Left kidney (tissue), 2 donors: ENCODE measurements around the gene LETM1. TPM values are rescaled to one million over a fixed set of nuclear protein-coding genes. Genes with fewer than 3 reads are reported as not detected.
"Not testable (repeated sequence)": the region's sequence is repeated elsewhere in the genome, so short reads cannot be mapped to it uniquely, and the experiment has no call there.

Experiments
- DNase-seq: peaks from one replicate; pipeline ENCODE4 v3.0.0-alpha.2; 2013
- polyA plus RNA-seq: library from polyadenylated mRNA; unstranded; fragments of 120-200 nt; gene quantifications from one replicate; pipeline ENCODE4 v1.2.1, GENCODE V29; 2013; ENCODE audit not compliant: insufficient read length

LETM1 gene
- polyA plus RNA-seq, 1 donor, result 28.8 TPM

DNA sequence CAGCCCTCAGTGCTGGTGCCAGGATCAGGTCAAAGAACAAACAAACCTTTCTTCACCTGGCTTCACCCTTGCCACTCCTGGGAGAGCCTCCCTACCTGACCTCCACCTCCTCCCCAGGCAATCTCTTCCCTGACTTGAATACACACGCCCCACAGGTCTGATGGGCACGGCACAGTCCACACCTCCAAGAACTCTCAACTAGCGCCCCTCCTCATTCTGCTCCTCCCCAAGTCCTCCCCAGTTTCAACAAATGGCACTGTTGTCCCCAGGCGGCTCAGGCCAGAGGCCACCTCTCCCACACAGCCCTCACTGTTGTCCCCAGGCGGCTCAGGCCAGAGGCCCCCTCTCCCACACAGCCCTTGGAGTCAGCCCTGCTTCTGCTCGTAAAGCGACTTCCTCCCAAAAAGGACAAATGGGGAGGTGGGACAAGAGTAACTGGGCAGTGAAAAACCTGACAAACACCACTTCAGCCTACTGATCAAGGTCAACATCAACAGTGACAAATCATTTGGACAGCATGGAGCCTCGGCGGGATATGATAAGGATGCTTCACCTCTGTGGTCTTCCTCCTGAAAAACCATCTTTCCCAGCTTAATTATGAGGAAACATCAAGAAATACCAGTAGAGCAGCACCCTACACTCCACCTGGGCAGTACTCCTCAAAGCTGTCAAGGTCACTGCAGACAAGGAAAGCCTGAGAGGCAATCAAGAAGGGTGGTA lies 2.9 kb downstream of the LETM1 start:
- DNase-seq, result no peak

DNA sequence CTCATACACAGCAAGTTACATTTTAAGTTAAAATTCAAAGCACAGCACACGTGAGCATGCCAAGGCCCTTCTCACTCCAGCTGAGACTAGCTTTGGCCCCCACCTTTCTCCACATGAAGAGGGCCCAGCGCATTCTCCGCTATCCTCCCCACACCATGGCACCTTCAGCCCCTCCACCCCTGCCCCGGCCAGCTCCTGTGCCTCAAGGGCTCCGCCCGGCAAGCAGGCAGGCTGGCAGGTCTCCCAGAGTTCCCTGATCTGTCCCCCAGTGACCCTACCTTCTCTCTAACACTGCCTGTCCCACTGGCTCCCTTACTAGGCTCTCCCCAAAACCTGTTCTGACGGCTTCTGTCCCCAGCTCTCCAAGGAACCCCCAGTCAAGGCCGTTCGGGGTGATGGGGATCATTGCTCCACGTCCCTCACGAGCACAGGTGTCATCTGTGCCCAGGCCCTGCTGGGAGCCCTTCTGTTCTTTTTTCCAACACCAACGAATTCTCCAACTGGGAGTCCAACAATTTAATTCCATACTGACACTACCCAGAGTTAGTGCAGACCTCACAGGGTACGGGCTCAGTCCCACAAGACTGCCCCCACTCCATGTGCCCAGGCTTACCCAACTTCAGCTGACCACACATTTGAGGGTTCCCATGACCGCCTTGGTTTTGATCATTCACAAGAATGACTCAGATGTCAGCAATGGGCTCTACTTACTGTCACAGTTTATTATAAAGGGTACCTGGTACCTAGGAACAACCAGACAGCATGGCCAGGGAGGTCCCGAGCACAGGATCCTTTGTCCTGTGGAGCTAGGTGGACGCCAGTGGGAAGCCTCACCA lies 4.2 kb downstream of the LETM1 start:
- no peak for DNase-seq

DNA sequence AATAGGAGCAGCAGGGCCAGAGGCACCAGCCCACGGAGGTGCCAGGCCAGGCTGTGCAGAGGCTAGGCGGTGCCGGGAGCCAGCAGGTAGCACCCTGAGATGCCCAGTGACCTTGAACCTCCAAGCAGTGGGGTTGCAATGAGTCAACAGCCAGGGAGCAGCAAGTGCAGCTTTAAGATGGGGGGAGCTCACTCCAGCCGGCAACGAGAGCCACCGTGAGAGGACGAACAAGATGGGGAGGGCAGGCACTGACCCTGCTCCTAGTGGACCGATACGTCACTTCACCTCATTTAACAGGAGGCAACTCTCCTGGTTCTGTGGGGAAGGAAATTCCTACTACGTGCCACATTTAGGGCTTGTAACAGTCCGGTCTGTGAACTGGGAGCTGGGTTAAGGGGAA lies 4.8 kb downstream of the LETM1 start:
- DNase-seq, result no peak

DNA sequence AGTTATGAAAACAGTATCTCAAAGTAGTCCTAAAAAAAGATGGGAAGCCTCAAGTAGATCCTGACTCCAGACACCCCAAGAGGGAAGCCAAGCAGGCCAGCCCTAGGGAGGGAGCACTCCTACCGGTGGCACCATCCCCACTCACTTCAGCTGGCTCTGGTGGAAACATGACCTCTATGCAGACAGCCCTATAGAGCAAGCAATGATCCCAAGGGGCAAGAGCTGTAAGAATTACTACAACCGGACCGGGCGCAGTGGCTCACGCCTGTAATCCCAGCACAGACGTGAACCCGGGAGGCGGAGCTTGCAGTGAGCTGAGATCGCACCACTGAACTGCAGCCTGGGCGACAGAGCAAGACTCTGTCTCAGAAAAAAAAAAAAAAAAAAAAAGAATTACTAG lies 5.7 kb downstream of the LETM1 start:
- DNase-seq, result no peak

DNA sequence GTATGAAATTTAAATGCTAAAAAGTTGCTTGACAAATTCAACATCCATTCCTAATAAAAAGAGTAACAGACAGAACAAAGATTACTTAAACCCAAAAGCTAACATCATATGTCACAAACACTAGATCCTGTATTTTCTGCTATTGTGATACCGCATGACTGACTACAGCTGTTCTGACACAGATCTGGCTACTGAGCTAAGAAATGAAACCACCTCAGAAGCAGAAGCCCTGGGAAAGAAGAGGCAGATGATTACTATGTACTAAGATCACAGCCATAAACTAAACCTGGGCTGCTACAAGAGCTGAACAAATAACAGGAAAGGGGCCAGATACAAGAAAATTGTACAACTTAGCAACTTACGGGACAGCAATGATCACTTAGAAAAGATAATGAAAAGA lies 9.4 kb downstream of the LETM1 start:
- no peak for DNase-seq

DNA sequence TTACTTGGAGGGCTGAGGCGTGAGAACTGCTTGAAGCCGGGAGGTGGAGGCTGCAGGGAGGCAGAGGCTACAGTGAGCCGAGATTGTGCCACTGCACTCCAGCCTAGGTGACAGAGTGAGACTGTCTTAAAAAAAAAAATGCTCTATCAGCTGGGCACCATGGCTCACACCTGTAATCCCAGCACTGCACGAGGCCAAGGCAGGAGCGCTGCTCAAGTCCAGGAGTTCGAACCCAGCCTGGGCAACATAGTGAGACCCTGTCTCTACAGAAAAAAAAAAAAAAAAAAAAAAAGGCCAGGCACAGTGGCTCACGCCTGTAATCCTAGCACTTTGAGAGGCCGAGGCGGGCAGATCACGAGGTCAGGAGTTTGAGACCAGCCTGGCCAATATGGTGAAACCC lies 11.3 kb downstream of the LETM1 start:
- not testable (repeated sequence) for DNase-seq

DNA sequence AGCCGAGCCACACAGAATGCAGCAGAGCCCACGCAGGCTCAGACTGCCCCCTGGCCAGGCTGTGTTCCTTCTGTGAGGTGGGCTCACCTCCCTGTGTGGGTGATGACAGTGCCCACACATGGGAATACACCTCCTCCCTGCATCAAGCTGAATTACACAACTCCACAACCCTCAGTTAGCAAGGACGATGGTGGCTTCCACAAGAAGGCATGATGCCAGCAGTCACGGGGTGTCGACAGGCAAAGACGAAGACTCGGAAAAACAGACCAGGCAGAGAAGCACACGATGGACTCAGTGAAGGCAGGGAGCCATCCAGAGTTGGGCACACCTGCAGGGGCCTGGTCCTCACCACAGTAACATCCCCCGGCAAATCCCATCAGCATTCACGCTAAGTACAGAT lies 12.1 kb downstream of the LETM1 start:
- no peak for DNase-seq

DNA sequence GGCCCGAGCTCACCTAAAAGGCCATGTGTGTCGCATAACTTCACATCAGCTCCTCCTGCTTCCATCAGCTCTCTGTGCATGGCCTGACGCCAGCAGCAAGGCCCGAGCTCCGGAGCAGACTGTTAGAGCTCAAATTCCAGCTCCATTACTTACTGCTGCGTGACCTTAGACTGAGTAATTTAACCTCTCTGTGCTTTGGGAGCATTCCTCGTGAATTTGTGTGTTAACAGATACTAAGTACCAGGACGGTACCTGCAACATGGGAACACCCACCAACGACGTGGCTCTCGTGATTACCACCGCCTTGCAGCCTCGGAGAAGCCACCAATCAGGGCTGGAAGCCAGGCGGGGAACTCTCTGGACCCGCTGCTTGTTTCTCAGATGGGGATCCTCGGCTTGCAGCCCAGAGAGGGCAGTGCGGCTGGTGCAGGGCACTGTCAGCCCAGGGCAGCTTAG lies 12.9 kb downstream of the LETM1 start:
- no peak for DNase-seq

DNA sequence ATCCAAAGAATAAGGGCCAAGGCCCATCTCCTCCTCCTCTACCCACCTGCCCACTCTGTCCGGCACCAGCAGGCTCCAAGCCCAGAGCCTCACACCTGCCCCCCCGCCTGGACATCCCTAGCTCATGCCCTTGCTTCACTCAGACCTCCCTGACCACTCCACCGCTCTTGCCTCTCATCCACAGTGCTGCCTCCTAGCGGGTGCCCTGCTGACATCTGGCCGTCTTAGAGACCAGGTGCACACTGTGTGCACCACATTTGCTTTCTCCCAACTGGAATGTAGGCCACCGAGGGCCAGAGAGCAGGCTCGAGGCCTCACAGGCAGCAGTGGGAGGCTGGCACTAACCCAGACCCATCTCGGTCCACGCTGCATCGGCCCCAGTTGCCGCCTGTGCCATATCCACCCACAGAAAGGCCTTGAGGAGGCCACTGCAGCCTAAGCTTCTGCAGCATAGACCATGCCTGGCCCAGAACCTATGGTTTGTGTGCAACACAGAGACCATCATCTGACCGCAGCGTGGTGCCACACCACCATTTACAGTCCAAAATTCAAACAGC lies 13.5 kb downstream of the LETM1 start:
- DNase-seq, result no peak

DNA sequence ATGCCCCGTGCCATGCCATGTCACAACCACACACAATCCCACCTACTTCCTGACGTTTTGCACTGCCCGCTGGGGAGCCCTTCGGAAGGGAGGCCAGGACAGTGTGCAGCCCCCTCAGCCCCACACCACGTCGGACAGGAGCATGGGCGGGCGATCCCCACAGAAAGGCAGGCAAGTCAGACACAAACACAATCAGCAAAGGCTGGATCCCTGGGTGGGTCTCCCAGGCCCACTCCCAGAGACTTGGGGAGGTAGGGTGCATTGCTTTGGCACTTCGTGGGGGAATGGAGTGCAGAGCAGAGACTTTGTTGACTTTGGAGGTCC lies 14.1 kb downstream of the LETM1 start:
- DNase-seq, result no peak

DNA sequence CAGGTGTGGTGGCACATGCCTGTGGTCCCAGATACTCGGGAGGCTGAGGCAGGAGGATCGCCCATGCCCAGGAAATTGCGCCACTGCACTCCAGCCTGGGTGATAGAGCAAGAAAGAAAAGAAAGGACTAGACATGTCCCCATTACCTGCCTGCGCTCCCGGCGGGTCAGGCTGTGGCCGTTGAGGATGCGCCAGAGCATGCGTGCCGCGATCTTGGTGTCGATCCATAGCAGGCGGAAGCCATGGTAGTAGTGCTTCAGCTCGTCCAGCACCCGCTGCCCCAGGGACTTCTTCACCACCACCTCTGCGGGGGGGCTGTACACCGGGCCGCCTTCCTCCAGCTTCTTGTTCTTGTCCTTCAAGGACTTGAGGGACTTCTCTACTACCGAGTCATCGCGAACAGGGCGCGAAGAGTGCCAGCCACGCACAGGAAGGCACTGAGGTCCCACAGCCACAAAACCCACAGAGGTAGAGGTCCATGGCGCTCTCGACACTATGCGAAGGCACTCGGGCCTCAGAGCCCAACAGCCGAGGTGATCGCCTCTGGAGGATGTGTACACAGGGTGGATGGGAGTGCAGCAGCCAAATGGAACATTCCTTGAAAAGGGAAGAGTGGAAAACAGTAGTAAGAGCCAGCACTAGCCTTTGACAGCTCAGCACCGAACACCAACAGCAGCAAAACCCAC lies 14.6 kb downstream of the LETM1 start:
- DNase-seq, result no peak

DNA sequence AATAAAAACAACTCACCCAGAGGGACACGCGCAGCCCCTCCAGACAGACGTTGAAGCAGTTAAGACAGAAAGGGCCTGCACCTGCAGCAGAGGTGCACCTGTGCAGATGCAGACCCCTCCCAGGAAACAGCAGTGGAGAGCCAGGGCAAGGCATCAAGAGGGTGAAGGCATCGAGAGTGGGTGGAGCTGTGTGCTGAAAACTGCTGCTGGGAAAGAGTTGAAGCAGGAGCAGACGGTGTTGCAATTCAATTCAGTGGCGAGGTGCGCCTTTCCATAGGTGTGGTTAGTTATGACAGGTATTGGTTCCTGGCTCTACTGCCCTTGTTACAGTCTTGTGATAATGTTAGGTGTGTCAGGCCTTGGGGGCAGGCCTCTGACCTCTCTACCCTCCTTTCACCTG lies 16.7 kb downstream of the LETM1 start:
- no peak for DNase-seq

DNA sequence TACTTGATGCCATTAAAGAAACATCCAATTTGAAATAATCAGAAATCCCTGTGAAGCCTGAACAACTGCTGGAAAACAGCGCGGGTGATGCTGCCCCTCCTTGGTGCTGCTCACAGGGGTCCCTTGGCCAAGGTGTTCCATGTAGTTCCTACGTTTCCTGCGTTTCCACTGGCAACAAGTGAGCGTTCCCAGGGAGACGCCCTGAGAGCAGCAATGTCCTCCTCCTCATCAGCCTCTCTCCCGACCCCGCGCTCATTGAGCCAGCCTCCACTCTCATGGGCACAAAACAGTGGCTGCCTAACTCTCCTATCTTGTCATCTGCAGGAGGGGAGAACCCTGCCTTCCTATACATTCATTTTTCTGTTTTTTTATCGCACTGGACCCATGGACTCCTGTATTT lies 18.9 kb downstream of the LETM1 start:
- DNase-seq, result no peak

DNA sequence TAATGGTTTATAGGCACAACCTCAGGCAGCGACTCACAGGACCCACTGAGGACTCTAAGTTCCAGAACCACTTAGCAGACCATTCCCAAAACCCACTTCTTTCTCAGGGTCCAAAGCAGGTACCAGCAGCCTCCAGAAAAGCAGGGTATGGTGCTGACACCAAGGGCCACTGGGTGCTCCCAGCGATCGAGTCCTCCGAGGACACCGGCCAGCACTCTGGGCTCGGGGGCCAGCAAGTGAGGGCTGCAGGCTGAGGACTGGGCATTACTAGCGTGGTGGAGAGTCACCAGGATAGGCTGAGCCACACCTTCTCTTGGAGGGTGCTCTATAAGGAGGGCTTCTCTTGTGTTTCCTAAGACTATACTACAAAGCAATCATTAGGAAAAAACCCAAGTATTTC lies 19.3 kb downstream of the LETM1 start:
- no peak for DNase-seq

DNA sequence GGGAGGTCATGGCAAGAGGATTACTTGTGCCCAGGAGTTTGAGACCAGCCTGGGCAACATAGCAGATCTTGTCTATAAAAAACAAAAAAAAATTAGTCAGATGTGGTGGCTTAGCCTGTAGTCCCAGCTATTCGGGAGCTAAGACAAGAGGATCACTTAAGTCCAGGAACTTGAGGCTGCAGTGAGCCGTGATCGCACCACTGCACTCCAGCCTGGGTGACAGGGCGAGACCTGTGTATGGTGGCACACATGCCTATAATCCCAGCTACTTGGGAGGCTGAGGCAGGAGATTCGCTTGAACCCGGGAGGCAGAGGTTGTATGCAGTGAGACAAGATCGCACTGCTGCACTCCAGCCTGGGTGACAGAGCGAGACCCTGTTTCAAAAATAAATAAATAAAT lies 20.1 kb downstream of the LETM1 start:
- DNase-seq, result not testable (repeated sequence)

DNA sequence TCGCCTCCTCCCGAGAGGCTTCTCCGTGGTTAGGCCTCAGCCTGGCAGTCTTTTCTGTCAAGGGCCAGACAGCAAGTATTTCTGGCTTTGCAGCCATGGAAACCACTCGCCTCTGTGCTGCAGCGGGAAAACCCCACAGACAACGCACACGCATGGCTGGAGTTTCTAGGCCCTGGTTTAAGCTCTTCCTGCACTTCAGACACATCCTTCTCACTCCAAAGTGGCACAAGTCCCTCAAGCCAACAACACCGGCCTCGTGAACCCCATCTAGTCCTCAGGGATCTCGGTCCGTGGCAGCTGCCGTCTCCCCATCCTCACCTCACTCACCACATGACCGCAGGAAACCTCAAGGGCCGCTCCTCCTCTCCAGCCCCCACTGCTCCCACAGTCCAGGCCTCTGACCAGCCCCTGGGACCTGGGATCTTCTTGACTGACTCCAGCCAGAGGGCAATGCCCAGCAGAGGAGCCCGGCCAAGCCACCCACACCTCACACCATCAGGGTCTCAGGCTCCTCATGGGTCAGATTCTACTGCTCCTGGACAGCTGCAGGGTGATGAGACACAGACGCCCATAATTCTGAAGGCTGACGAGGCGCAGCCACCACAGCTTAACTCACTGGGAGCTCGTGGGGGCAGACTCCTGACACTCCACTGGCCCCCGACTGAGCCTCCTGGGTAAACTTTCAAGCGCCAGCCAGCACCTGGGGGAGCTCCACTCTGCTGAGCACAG lies 21.7 kb downstream of the LETM1 start:
- DNase-seq, result peak; percentile 27

DNA sequence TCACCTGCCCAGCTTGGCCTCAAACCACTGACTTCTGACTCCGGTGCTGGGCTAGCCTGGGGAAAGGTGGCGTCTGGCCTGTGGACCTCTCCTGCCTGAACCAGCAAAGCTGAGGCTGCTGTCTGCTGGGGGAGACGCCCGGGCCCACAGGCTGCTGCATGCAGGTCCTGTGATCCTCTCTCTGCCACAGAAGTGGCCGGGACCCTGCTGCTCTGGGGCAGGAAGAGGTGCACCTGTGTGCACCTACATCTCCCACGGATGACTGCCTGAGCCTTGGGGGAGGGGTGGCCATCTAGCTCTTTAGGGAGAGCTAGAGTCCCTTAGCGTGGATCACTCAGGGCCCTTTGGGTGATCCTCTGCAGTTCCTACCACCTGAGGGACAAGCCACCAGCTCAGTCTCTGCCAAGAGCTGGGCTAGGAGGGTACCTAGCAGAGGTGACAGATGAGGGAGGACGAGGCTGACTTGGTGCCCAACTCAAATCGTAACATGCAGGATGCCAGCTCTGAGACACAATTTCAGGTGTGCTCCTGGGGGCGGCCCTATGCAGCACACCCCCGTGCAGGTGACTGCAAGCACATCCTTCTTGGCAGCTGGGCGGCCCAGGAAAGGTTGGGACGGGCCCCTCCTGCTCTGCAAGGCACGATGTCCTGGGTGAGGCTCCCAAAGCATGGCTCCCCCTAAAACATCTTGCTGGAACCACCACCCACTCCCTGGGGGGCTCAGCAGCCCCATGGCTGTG lies 22.5 kb downstream of the LETM1 start:
- no peak for DNase-seq

DNA sequence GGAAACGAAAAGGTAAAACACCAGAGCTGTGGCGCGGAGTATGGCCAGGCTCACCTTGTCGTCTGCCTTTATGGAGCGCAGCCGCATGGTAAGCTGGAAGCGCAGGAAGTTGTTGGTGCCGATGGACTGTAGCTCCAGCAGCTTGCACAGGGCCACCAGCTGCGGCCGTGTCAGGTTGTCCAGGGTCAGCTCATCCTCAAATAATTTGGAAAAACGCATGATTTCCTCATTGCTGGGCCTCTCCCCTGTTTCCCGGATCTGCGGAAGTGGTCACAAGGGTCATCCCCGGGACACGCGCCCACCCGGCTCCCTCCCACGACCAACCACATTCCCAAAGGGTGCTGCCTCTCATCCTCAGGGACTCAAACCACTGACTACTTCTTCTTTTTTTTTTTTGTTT lies 23.3 kb downstream of the LETM1 start:
- DNase-seq, result no peak

DNA sequence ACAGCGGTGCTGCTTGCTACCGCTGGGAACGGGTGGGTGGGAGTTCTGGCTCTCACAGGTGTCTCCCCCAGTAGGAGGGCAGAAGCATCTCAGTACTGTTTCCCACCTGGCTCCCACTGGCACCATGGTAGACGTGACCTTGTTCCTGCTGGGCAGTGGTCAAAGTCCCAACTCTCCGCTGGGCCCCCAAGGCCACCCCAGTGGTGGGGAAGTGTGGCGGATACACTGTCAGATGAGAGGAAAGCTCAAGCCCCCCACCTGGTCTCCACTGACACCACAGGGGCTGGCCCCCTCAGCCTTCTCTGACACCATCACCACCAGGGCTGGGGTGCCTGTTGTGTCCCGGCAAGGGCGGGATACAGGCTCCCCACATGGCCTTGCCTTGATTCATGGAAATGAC lies 24.6 kb downstream of the LETM1 start:
- no peak for DNase-seq

DNA sequence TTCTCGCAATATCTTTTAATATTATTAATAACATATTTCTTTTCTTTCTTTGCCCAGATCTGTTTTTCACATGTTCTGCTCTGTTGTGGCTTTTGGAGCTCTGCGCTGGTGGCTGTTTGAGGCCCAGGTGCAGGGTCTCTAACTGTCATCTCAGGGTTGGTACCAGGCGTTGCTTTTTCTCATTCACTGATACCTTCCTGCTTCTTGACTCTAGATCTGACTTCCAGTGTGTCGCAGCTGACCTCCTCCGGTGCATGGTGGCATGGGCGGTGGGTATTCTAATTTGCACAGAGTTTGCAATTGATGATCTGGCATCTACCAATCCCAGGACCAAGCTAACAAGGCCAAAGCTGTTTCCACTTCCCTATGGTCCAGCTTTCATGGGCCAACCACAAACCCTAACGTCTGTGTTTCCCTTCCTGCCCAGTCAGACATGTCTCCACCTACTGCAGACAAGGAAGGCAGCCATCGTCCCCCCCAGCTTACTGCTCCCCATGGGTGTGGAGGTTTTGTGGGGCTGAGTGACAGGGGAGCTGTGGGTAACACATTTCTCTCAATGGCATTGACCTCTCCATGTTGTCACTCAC lies 25.2 kb downstream of the LETM1 start:
- DNase-seq, result no peak

DNA sequence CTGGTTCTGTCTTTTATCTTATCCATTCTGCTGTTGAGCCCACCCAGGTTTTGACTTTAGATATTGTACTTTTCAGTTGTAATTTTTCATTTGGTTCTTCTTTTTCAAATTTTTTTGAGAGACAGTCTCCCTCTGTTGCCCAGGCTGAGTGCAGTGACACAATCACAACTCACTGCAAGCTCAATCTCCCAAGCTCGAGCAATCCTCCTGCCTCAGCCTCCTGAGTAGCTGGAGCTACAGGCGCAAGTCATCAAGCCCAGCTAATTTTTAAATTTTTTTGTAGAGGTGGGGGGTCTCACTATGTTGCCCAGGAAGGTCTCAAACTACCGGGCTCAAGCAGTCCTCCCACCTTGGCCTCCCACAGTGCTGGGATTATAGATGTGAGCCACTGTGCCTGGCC lies 25.7 kb downstream of the LETM1 start:
- no peak for DNase-seq
